Measurements from ENCODE around the gene NELL1. TPM values are rescaled to one million over a fixed set of nuclear protein-coding genes. Genes with fewer than 3 reads are reported as not detected.

The NELL1 gene
- total and polyA plus RNA-seq, 2 experiments from 2014 or later: 8.9 to 20.1 TPM

DNA sequence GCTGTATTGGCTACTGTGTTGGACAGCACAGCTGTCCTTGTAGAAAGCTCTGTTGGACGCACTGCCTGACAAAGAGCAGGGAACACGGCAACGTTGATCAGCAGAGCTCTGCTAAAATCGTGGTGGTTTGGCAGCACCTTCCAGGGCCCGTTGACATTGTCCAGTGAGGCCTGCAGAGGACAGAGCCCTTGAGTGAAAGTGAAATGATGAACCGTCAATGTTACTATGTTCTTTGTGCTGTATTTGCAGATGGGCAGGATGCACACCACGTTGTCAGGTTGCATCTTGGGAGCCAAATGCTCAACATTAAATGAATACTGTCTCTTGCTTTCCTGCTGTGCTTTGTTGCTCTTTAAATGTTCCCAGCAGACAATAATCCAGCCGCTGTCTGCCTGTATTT, 69.7 kb downstream of the NELL1 start:
- no peaks in the 10 kb centered on the region for H3K4me1 ChIP-seq (ENCODE audit: insufficient read depth)
- H3K36me3 ChIP-seq (replicated peaks; ENCODE audit: insufficient read depth, low read depth): no peaks in the 10 kb centered on the region
- no peaks in the 10 kb centered on the region for H3K9me2 ChIP-seq (replicated peaks; ENCODE audit: insufficient read depth)
- no peaks in the 10 kb centered on the region for H3K27me3 ChIP-seq
- no peak for DNase-seq (ENCODE audit: low spot score)
- TF ChIP-seq, protein P1, sequence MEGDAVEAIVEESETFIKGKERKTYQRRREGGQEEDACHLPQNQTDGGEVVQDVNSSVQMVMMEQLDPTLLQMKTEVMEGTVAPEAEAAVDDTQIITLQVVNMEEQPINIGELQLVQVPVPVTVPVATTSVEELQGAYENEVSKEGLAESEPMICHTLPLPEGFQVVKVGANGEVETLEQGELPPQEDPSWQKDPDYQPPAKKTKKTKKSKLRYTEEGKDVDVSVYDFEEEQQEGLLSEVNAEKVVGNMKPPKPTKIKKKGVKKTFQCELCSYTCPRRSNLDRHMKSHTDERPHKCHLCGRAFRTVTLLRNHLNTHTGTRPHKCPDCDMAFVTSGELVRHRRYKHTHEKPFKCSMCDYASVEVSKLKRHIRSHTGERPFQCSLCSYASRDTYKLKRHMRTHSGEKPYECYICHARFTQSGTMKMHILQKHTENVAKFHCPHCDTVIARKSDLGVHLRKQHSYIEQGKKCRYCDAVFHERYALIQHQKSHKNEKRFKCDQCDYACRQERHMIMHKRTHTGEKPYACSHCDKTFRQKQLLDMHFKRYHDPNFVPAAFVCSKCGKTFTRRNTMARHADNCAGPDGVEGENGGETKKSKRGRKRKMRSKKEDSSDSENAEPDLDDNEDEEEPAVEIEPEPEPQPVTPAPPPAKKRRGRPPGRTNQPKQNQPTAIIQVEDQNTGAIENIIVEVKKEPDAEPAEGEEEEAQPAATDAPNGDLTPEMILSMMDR (IDR thresholded peaks at IDR 0.05; ENCODE audit: poor library complexity): no peak
- no peak overlapping the region for H3K4me2 ChIP-seq
- H3K79me2 ChIP-seq: no peaks in the 10 kb centered on the region
- WGBS (ENCODE audit: low lambda C conversion rate, missing lambda C conversion rate): 60% methylated on average over 8 of the region's 8 CpGs
- H4K20me1 ChIP-seq (ENCODE audit: insufficient read depth, poor library complexity, severe bottlenecking): no peaks in the 10 kb centered on the region
- no peak overlapping the region for H3K4me3 ChIP-seq
- H3K9me3 ChIP-seq (ENCODE audit: low read depth): no peaks in the 10 kb centered on the region
- no peak overlapping the region for H2AFZ ChIP-seq
- no peak overlapping the region for H3K27ac ChIP-seq

- WGBS (ENCODE audit: low lambda C conversion rate, missing lambda C conversion rate): 71% methylated on average over 4 of the region's 4 CpGs
- no peaks in the 10 kb centered on the region for H3K79me2 ChIP-seq
- H3K4me3 ChIP-seq: no peak overlapping the region
- no peak for TF ChIP-seq EZH2 (IDR thresholded peaks at IDR 0.05; ENCODE audit: borderline replicate concordance)
- no peaks in the 10 kb centered on the region for H3K9me3 ChIP-seq (ENCODE audit: low read depth)
- DNase-seq (ENCODE audit: low spot score): no peak
- no peaks in the 10 kb centered on the region for H3K36me3 ChIP-seq (replicated peaks; ENCODE audit: insufficient read depth, low read depth)
- H3K27ac ChIP-seq: no peak overlapping the region
- H4K20me1 ChIP-seq (ENCODE audit: insufficient read depth, poor library complexity, severe bottlenecking): no peaks in the 10 kb centered on the region
- H2AFZ ChIP-seq: no peak overlapping the region
- no peaks in the 10 kb centered on the region for H3K4me1 ChIP-seq (ENCODE audit: insufficient read depth)
- no peak overlapping the region for H3K4me2 ChIP-seq
- H3K27me3 ChIP-seq: no peaks in the 10 kb centered on the region
- H3K9me2 ChIP-seq (replicated peaks; ENCODE audit: insufficient read depth): no peaks in the 10 kb centered on the region
Observed at GRCh38 chr11:20739577-20739976, 70.2 kb downstream of the NELL1 start.

DNA sequence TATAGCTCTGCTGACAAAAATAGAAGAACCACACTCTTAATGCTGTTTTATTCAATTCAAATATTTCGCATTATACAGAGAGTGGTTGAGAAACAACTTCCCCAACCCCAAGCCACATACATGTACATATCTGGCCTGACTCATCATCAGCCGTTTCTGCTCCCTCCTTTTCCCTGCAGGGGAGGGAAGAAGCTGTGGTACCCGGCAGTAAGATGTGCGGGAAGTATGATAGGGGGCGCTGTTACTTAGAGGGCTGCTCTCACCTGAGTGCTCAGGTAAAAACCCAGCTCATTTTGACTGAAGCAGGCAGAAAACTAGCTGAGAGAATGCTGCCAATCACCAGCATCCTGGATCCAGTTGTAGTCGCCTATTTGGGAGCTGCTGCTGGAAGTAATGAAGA, 85.5 kb downstream of the NELL1 start:
- 16% methylated on average over 6 of the region's 6 CpGs for WGBS (ENCODE audit: low lambda C conversion rate, missing lambda C conversion rate)
- Histone ChIP-seq H2AFZ (no peak overlapping the region), H3K36me3 (replicated peaks; ENCODE audit: insufficient read depth, low read depth) (no peaks in the 10 kb centered on the region), H3K79me2 (no peaks in the 10 kb centered on the region), H3K9me2 (replicated peaks; ENCODE audit: insufficient read depth) (no peaks in the 10 kb centered on the region), H3K4me2 (no peak overlapping the region), H4K20me1 (ENCODE audit: insufficient read depth, poor library complexity, severe bottlenecking) (no peaks in the 10 kb centered on the region), H3K27me3 (no peaks in the 10 kb centered on the region), H3K4me3 (no peak overlapping the region), H3K27ac (no peak overlapping the region), H3K4me1 (ENCODE audit: insufficient read depth) (no peaks in the 10 kb centered on the region), H3K9me3 (ENCODE audit: low read depth) (no peaks in the 10 kb centered on the region)
- peak; percentile 34 for DNase-seq (ENCODE audit: low spot score)
- TF ChIP-seq EZH2 (IDR thresholded peaks at IDR 0.05; ENCODE audit: borderline replicate concordance): no peak
- no peak for TF ChIP-seq EZH2phosphoT487 (IDR thresholded peaks at IDR 0.05; ENCODE audit: low read depth, severe bottlenecking, unreplicated experiment)
- TF ChIP-seq, protein P1 (IDR thresholded peaks at IDR 0.05; ENCODE audit: poor library complexity): no peak

GRCh38 chr11:20759541-20759940, 90.2 kb downstream of the NELL1 start:
- TF ChIP-seq, protein P1 (IDR thresholded peaks at IDR 0.05; ENCODE audit: poor library complexity): no peak
- TF ChIP-seq EZH2 (IDR thresholded peaks at IDR 0.05; ENCODE audit: borderline replicate concordance) (no peak), EZH2phosphoT487 (IDR thresholded peaks at IDR 0.05; ENCODE audit: low read depth, severe bottlenecking, unreplicated experiment) (no peak)
- 88% methylated on average over 2 of the region's 2 CpGs for WGBS (ENCODE audit: low lambda C conversion rate, missing lambda C conversion rate)

More at GRCh38 chr11:20759541-20759940, 90.2 kb downstream of the NELL1 start:
- no peaks in the 10 kb centered on the region for H3K27me3 ChIP-seq
- no peak for DNase-seq (ENCODE audit: low spot score)
- no peak overlapping the region for H3K4me2 ChIP-seq
- no peaks in the 10 kb centered on the region for H3K9me3 ChIP-seq (ENCODE audit: low read depth)
- H3K9me2 ChIP-seq (replicated peaks; ENCODE audit: insufficient read depth): no peaks in the 10 kb centered on the region
- H4K20me1 ChIP-seq (ENCODE audit: insufficient read depth, poor library complexity, severe bottlenecking): no peaks in the 10 kb centered on the region
- H3K4me1 ChIP-seq (ENCODE audit: insufficient read depth): no peaks in the 10 kb centered on the region
- H3K27ac ChIP-seq: no peak overlapping the region
- H2AFZ ChIP-seq: no peak overlapping the region
- no peaks in the 10 kb centered on the region for H3K79me2 ChIP-seq
- no peaks in the 10 kb centered on the region for H3K36me3 ChIP-seq (replicated peaks; ENCODE audit: insufficient read depth, low read depth)
- H3K4me3 ChIP-seq: no peak overlapping the region

Data from hepatocyte (in vitro differentiated cells).